Measurements from ENCODE around the gene PARP1.

PARP1 gene

GRCh38 chr1:226371866-226372490, 35.9 kb downstream of the PARP1 start:
- DNase-seq = no peak

GRCh38 chr1:226371027-226371694, 36.7 kb downstream of the PARP1 start:
- DNase-seq = no peak

GRCh38 chr1:226370144-226370923, 37.6 kb downstream of the PARP1 start:
- DNase-seq = no peak

- DNase-seq = no peak
These were observed 38.8 kb downstream of the PARP1 start for GRCh38 chr1:226369110-226369509.

GRCh38 chr1:226366290-226366689, 41.6 kb downstream of the PARP1 start:
- no peak for DNase-seq

- no peak for DNase-seq
These were observed 42.1 kb downstream of the PARP1 start for GRCh38 chr1:226365831-226366231.

GRCh38 chr1:226364901-226365565, 42.9 kb downstream of the PARP1 start:
- DNase-seq = no peak

GRCh38 chr1:226364514-226364899, 43.4 kb downstream of the PARP1 start:
- DNase-seq = no peak

- no peak for DNase-seq
These were observed 43.9 kb downstream of the PARP1 start for GRCh38 chr1:226363801-226364513.

- DNase-seq = no peak
These were observed 44.9 kb downstream of the PARP1 start for GRCh38 chr1:226362891-226363447.

- no peak for DNase-seq
These were observed 45.5 kb downstream of the PARP1 start for GRCh38 chr1:226362361-226362760.

GRCh38 chr1:226360106-226360746, 47.7 kb downstream of the PARP1 start:
- DNase-seq = no peak

- DNase-seq = no peak
These were observed 50.5 kb downstream of the PARP1 start for GRCh38 chr1:226357416-226357815.

- no peak for DNase-seq
These were observed 52.0 kb downstream of the PARP1 start for GRCh38 chr1:226355669-226356551.

GRCh38 chr1:226355016-226355415, 52.9 kb downstream of the PARP1 start:
- DNase-seq = no peak

GRCh38 chr1:226353698-226354525, 54.0 kb downstream of the PARP1 start:
- no peak for DNase-seq

GRCh38 chr1:226351709-226352108, 56.2 kb downstream of the PARP1 start:
- no peak for DNase-seq

GRCh38 chr1:226350519-226350865, 57.4 kb downstream of the PARP1 start:
- no peak for DNase-seq

GRCh38 chr1:226349801-226350518, 57.9 kb downstream of the PARP1 start:
- DNase-seq = no peak
